ENCODE measurements around the gene INSIG1.

Gene INSIG1

DNA sequence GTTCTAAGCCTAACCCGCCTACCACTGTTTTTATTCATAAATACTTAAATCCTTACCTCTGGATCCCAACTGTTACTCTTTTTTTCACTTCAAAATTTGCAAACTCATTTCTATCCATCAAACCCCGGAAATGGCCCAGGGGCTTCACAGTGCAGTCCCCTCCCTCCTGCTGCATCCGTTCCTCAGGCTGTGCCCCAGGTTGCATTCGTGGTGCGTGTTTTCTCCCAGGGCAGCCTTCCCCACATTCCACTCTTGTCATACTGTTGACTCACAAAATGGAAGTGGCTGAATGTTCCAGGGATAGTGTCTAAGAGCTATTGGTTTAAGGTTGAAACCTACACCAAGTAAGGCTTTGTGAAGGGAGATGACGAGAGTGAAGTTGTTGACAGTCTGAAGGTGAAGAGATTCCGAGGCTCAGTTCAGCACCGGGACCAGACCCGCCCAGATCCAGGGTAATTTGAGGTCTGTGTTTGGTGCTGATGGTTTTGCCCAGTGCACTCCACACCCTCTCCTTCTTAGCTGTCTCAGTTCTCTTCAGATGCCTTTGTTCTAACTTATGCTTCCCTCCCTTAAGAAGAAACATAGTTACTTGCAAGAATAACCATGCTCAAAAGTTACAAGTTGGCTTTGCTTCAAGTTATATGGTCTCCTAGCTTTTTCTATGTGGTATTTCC is 7.7 kb downstream of the INSIG1 start:
- no peak for DNase-seq

- no peak for DNase-seq
Observed at GRCh38 chr7:155306673-155307470, 9.2 kb downstream of the INSIG1 start.

- no peak for DNase-seq
Observed at GRCh38 chr7:155308330-155309020, 10.8 kb downstream of the INSIG1 start.

- DNase-seq = no peak
Observed at GRCh38 chr7:155309021-155309338, 11.3 kb downstream of the INSIG1 start.

GRCh38 chr7:155310425-155311114 is 12.9 kb downstream of the INSIG1 start:
- no peak for DNase-seq

GRCh38 chr7:155311826-155312537 is 14.3 kb downstream of the INSIG1 start:
- no peak for DNase-seq

DNA sequence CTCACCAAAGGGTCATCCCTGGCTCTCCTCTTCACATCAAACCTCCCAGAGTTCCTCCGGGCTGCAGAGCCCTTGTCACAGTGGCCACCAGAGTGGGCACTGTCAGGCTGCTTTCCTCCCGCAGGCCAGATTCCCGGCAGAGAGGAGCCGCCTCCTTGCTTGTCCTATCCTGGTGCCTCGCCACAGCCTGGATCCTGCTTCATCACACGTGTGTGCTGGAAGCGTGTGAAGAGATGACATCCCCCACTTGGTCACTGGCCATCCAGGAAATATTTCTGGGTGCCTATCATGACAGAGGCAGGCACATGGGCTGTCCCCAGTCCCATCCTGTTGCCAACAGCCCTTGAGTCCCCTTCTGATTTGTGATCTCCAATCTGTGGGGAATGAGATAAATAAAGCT is 15.0 kb downstream of the INSIG1 start:
- no peak for DNase-seq

DNA sequence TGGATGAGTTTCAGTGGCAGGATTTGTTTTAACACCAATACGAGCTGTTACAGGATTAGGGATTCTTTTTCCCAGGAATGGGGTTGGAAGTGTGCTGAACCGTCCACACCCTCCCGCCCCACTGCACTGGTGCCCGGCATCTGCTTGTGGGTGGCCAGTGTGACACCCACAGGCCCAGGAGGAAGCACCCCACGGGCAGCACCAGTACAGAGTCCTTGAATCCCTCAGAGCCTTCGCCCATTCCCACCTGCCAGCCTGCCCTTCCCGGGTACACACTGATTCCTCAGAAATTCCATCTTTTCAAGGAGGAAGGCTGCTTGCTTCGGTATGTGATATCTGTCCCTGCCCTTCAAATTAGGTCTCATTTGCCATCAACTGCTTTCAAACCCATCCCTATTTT is 15.4 kb downstream of the INSIG1 start:
- DNase-seq = no peak

- no peak for DNase-seq
Observed at GRCh38 chr7:155315977-155316376, 18.3 kb downstream of the INSIG1 start.

- DNase-seq = no peak
Observed at GRCh38 chr7:155316427-155317113, 18.9 kb downstream of the INSIG1 start.

GRCh38 chr7:155317114-155317434 is 19.4 kb downstream of the INSIG1 start:
- no peak for DNase-seq

DNA sequence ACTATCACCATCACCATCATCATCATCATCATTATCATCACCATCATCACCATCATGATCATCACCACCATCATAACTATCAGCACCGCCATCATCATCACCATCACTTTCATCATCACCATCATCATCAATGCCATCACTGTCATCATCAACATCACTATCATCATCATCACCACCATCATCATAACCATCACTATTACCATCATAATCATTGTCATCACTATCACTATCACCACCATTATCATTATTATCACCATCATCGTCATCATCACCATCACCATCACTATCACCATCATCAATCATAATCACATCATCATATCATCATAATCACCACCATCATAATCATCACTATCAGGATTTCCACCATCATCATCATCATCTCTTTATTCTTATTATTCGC is 20.6 kb downstream of the INSIG1 start:
- no peak for DNase-seq

DNA sequence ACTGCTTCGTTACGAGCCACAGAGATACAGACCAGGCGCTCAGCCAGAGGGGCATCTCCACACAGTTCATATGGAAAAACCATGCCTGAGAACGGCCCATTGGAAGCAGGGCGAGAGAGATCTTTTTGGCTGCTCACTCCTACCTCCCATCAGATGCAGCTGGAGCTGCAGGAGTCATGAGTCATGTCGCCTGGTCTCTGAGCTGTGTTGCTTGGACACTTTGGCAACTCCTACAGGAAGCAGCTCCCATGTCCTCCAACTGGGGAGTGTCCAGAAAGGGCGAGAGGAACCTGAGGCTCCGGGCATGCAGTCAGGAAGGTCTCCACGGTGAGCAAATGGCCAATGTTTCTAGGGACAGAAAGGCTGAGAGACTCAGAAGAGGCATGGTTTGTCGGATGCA is 24.9 kb downstream of the INSIG1 start:
- no peak for DNase-seq

- DNase-seq = no peak
Observed at GRCh38 chr7:155323001-155323638, 25.4 kb downstream of the INSIG1 start.

GRCh38 chr7:155324012-155324917 is 26.6 kb downstream of the INSIG1 start:
- no peak for DNase-seq

DNA sequence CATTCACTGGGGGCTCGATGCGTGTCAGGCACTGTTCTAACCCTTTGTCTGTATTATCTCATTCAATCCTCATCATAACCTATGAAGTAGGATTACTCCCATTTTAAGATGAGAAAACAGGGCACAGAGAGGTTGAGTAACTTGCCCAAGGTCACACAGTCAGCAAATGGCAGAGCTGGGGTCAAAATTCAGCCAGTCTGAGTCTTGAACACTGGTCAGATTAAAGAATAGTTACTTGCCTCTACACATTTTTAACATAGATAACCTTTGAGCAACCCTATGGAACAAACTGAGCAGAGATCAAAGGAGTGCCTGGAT is 27.2 kb downstream of the INSIG1 start:
- DNase-seq = no peak

- no peak for DNase-seq
Observed at GRCh38 chr7:155326385-155326784, 28.7 kb downstream of the INSIG1 start.

- DNase-seq = no peak
Observed at GRCh38 chr7:155327590-155328320, 30.1 kb downstream of the INSIG1 start.

DNA sequence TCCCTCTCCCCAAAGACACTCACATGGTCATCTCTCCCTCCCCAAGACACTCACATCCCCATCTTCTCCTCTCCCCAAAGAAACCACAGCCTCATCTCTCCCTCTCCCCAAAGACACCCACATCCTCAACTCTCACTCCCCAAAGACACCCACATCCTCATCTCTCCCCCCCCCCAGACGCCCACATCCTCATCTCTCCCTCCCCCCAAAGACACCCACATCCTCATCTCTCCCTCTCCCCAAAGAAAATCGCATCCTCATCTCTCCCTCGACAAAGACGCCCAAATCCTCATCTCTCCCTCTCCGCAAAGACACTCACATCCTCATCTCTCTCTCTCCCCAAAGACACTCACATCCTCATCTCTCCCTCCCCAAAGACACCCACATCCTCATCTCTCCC is 31.5 kb downstream of the INSIG1 start:
- no peak for DNase-seq

- no peak for DNase-seq
Observed at GRCh38 chr7:155331396-155331795, 33.7 kb downstream of the INSIG1 start.

Data from activated CD8-positive, alpha-beta memory T cell treated with anti-CD3 and anti-CD28 coated beads for 24 hours (primary cell).